ENCODE data around the gene CHN2. TPM values are rescaled to one million over a fixed set of nuclear protein-coding genes. Genes with fewer than 3 reads are reported as not detected.

CHN2 gene
- total RNA-seq, 1 experiment from 2014 or later, result 0.15 TPM

DNA sequence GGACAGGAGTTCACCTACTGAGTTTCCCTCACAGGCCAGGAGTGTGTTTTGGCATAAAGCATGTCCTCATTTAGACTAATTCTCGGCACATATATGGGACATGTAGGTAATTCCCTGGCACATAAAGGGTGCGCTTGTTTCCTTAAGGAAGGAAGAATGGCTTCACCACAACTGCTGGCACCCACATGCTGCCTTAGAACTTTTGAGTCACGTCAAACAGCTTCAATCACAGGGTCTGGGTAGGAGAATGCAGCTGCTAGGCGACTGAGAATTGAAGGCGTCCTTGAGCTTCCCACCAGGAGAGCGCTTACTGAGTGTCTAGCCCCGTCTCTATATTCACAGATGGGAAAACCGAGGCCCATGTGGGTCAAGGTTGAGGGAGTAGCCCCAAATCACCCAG, 146.1 kb downstream of the CHN2 start:
- POLR2A ChIA-PET, result no interaction called here
- intact Hi-C loops (cut with micrococcal nuclease; ENCODE audit: unreplicated experiment) (no loop called here), in situ Hi-C loops (cut with HindIII; ENCODE audit: low pct_unique_long_range_greater_than_20kb, low sequenced_read_pairs) (no loop called here)
- Histone ChIP-seq H3K27me3 (ENCODE audit: control insufficient read depth, insufficient read depth, low read length) (peaks cover 5% of the 10 kb centered on the region), H3K9me3 (ENCODE audit: control insufficient read depth, insufficient read depth, low read depth, low read length) (no peaks in the 10 kb centered on the region), H3K4me1 (ENCODE audit: control insufficient read depth, insufficient read depth, low read length) (no peaks in the 10 kb centered on the region), H3K36me3 (ENCODE audit: control insufficient read depth, insufficient read depth, low read length) (no peaks in the 10 kb centered on the region), H3K4me3 (ENCODE audit: low read depth in 2 of 2, low read length in 2 of 2) (no peak overlapping the region), H3K27ac (ENCODE audit: low read length) (no peak overlapping the region)
- CTCF ChIA-PET, result no interaction called here
- no peak for DNase-seq (ENCODE audit: low read depth, low spot score)
- TF ChIP-seq TCF7L2 (IDR thresholded peaks at IDR 0.05; ENCODE audit: low read depth, low read length) (no peak), POLR2AphosphoS5 (IDR thresholded peaks at IDR 0.05; ENCODE audit: low read depth, low read length) (no peak), SIN3A (IDR thresholded peaks at IDR 0.05; ENCODE audit: borderline replicate concordance, insufficient read depth, low read depth, low read length) (no peak)
- TF ChIP-seq, protein P1, sequence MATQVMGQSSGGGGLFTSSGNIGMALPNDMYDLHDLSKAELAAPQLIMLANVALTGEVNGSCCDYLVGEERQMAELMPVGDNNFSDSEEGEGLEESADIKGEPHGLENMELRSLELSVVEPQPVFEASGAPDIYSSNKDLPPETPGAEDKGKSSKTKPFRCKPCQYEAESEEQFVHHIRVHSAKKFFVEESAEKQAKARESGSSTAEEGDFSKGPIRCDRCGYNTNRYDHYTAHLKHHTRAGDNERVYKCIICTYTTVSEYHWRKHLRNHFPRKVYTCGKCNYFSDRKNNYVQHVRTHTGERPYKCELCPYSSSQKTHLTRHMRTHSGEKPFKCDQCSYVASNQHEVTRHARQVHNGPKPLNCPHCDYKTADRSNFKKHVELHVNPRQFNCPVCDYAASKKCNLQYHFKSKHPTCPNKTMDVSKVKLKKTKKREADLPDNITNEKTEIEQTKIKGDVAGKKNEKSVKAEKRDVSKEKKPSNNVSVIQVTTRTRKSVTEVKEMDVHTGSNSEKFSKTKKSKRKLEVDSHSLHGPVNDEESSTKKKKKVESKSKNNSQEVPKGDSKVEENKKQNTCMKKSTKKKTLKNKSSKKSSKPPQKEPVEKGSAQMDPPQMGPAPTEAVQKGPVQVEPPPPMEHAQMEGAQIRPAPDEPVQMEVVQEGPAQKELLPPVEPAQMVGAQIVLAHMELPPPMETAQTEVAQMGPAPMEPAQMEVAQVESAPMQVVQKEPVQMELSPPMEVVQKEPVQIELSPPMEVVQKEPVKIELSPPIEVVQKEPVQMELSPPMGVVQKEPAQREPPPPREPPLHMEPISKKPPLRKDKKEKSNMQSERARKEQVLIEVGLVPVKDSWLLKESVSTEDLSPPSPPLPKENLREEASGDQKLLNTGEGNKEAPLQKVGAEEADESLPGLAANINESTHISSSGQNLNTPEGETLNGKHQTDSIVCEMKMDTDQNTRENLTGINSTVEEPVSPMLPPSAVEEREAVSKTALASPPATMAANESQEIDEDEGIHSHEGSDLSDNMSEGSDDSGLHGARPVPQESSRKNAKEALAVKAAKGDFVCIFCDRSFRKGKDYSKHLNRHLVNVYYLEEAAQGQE (IDR thresholded peaks at IDR 0.05; ENCODE audit: insufficient read depth in 1 of 2, low read depth in 2 of 2, low read length in 1 of 2), result no peak
- TF ChIP-seq, protein P2, sequence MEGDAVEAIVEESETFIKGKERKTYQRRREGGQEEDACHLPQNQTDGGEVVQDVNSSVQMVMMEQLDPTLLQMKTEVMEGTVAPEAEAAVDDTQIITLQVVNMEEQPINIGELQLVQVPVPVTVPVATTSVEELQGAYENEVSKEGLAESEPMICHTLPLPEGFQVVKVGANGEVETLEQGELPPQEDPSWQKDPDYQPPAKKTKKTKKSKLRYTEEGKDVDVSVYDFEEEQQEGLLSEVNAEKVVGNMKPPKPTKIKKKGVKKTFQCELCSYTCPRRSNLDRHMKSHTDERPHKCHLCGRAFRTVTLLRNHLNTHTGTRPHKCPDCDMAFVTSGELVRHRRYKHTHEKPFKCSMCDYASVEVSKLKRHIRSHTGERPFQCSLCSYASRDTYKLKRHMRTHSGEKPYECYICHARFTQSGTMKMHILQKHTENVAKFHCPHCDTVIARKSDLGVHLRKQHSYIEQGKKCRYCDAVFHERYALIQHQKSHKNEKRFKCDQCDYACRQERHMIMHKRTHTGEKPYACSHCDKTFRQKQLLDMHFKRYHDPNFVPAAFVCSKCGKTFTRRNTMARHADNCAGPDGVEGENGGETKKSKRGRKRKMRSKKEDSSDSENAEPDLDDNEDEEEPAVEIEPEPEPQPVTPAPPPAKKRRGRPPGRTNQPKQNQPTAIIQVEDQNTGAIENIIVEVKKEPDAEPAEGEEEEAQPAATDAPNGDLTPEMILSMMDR (IDR thresholded peaks at IDR 0.05), result no peak
- BruUV-seq (replicated peaks), result no TSS peak
- no peak for ATAC-seq

DNA sequence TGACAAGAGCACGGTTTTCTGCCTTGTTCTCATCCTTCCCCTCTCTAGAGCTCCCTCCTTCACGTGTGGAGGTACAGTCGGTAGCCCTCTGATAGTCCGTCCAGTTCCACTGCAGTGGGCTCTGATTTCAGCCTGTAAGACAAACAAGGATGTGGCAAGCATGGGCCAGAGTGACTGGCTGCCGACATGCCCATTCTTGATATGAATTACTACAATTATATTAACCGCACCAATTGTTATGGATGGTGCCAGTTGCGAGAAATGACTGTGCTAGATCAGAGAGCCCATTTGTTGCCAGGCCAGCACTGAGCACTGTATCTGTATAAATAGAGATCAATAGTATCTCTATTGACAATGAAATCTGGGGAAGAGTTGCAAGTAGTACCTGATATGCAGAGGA, 146.6 kb downstream of the CHN2 start:
- Histone ChIP-seq H3K4me1 (ENCODE audit: control insufficient read depth, insufficient read depth, low read length) (no peaks in the 10 kb centered on the region), H3K4me3 (ENCODE audit: low read depth in 2 of 2, low read length in 2 of 2) (no peak overlapping the region), H3K27ac (ENCODE audit: low read length) (no peak overlapping the region), H3K9me3 (ENCODE audit: control insufficient read depth, insufficient read depth, low read depth, low read length) (no peaks in the 10 kb centered on the region), H3K27me3 (ENCODE audit: control insufficient read depth, insufficient read depth, low read length) (peaks cover 4% of the 10 kb centered on the region; the same call in 1 of the 2 replicates), H3K36me3 (ENCODE audit: control insufficient read depth, insufficient read depth, low read length) (no peaks in the 10 kb centered on the region)
- DNase-seq (ENCODE audit: low read depth, low spot score) (no peak), ATAC-seq (no peak)
- ChIA-PET CTCF (no interaction called here), POLR2A (no interaction called here)
- BruUV-seq (replicated peaks), result no TSS peak
- in situ Hi-C loops (cut with HindIII; ENCODE audit: low pct_unique_long_range_greater_than_20kb, low sequenced_read_pairs) (no loop called here), intact Hi-C loops (cut with micrococcal nuclease; ENCODE audit: unreplicated experiment) (no loop called here)
- TF ChIP-seq, protein P1 (IDR thresholded peaks at IDR 0.05; ENCODE audit: insufficient read depth in 1 of 2, low read depth in 2 of 2, low read length in 1 of 2), result no peak
- no peak for TF ChIP-seq TCF7L2 (IDR thresholded peaks at IDR 0.05; ENCODE audit: low read depth, low read length)
- TF ChIP-seq, protein P2 (IDR thresholded peaks at IDR 0.05), result no peak
- no peak for TF ChIP-seq SIN3A (IDR thresholded peaks at IDR 0.05; ENCODE audit: borderline replicate concordance, insufficient read depth, low read depth, low read length)
- no peak for TF ChIP-seq POLR2AphosphoS5 (IDR thresholded peaks at IDR 0.05; ENCODE audit: low read depth, low read length)

Measured in Panc1 (cell line).